CD4-positive, alpha-beta T cell (primary cell): ENCODE data around the gene IRX6. TPM values are rescaled to one million over a fixed set of nuclear protein-coding genes. Genes with fewer than 3 reads are reported as not detected.

Experiments used
- ATAC-seq: fragments of 200-7000 bp; cut with Tn5 transposase; one replicate; pipeline ENCODE4 v1.10.0; 2022; ENCODE audit warnings: mild to moderate bottlenecking; ENCODE audit not compliant: poor library complexity
- CTCF ChIA-PET: fragments of 350-600 bp; sonication (Branson Sonifier 250); formaldehyde crosslinking; loops from one replicate; lab custom pipeline; 2021; ENCODE audit warnings: antibody characterized with exemption, inconsistent platforms; lab: Charles Lee
- POLR2A ChIA-PET: fragments of 350-600 bp; sonication (Branson Sonifier 250); formaldehyde crosslinking; loops from one replicate; lab custom pipeline; 2021; ENCODE audit warnings: antibody characterized with exemption, inconsistent platforms; lab: Charles Lee
- DNase-seq, 14 experiments: peaks; one replicate each; pipeline ENCODE4 v3.0.0-alpha.2; 2013 to 2020; ENCODE audit warnings: mixed read lengths in 2 of 14
- H3K27ac ChIP-seq, 2 donors: one replicate each; pipeline versions ENCODE4 v1.5.1 to v1.7.0; 2013; ENCODE audit warnings: low read length in 2 of 2, low read depth in 1 of 2, mild to moderate bottlenecking in 1 of 2
- H3K27me3 ChIP-seq, 2 experiments: 1 replicate in 1 of 2; 2 replicates in 1 of 2; pipeline versions ENCODE4 v1.6.1 to v1.7.0; 2013; ENCODE audit warnings: low read length in 2 of 2, control low read depth in 1 of 2, mild to moderate bottlenecking in 1 of 2, moderate library complexity in 1 of 2; ENCODE audit not compliant: insufficient read depth in 2 of 2, control insufficient read depth in 1 of 2
- H3K36me3 ChIP-seq: one replicate; pipeline ENCODE4 v1.6.1; 2013; ENCODE audit warnings: low read length, control low read depth; ENCODE audit not compliant: insufficient read depth
- H3K4me1 ChIP-seq: one replicate; pipeline ENCODE4 v1.6.1; 2013; ENCODE audit warnings: low read length, control low read depth; ENCODE audit not compliant: insufficient read depth
- H3K4me3 ChIP-seq: one replicate; pipeline ENCODE4 v1.5.1; 2013; ENCODE audit warnings: mild to moderate bottlenecking, low read length, moderate library complexity
- H3K9me3 ChIP-seq, 2 experiments: 1 replicate in 1 of 2; 2 replicates in 1 of 2; pipeline versions ENCODE4 v1.6.1 to v1.7.0; 2013; ENCODE audit warnings: low read length in 2 of 2, mild to moderate bottlenecking in 2 of 2, control low read depth in 1 of 2, moderate library complexity in 1 of 2; ENCODE audit not compliant: control insufficient read depth in 1 of 2, insufficient read depth in 1 of 2
- H3K27ac Mint-ChIP-seq: one replicate; pipeline ENCODE4 v1.8.0; 2020; ENCODE audit warnings: mixed read lengths
- H3K27me3 Mint-ChIP-seq: one replicate; pipeline ENCODE4 v1.8.0; 2021; ENCODE audit warnings: mixed read lengths
- H3K36me3 Mint-ChIP-seq: one replicate; pipeline ENCODE4 v1.8.0; 2021; ENCODE audit warnings: low read depth, mixed read lengths
- H3K4me1 Mint-ChIP-seq: one replicate; pipeline ENCODE4 v1.8.0; 2021; ENCODE audit warnings: low read depth, mixed read lengths
- H3K4me3 Mint-ChIP-seq: one replicate; pipeline ENCODE4 v1.8.0; 2020; ENCODE audit warnings: mild to moderate bottlenecking, mixed read lengths
- H3K9me3 Mint-ChIP-seq: one replicate; pipeline ENCODE4 v1.8.0; 2020; ENCODE audit warnings: mixed read lengths
- intact Hi-C, 2 experiments: fragments of 100-400 bp; cut with DNase I in 1 of 2; cut with micrococcal nuclease in 1 of 2; formaldehyde crosslinking; loops; one replicate each; pipeline versions ENCODE4 v1.15.1 to v1.9.0; 2023 to 2025; cut with DNase I, micrococcal nuclease
- total RNA-seq, 174 experiments: library from RNA in 2 of 174; stranded (reverse) in 2 of 174; gene quantifications; one replicate each; pipeline ENCODE4 v1.2.3 and lab custom pipeline; 2021 to 2026
- TF ChIP-seq, protein P1 (sequence below): fragments of 200-600 bp; IDR thresholded peaks from one replicate; pipeline ENCODE4 v1.8.0; 2022; ENCODE audit warnings: antibody characterized with exemption, mild to moderate bottlenecking

Gene IRX6
- total RNA-seq, 2 experiments from 2014 or later: not detected

- ChIA-PET POLR2A (no interaction called here), CTCF (no interaction called here)
- Mint-ChIP-seq H3K27me3 (no peaks in the 10 kb centered on the region), H3K4me1 (no peaks in the 10 kb centered on the region), H3K9me3 (peaks cover 7% of the 10 kb centered on the region), H3K4me3 (no peak overlapping the region), H3K27ac (no peak overlapping the region), H3K36me3 (no peaks in the 10 kb centered on the region)
- intact Hi-C loops: no loop called here
- Histone ChIP-seq H3K4me1 (no peaks in the 10 kb centered on the region), H3K9me3 (peaks cover 0 to 6% of the 10 kb centered on the region in 2 experiments), H3K4me3 (no peak overlapping the region), H3K27ac (no peak overlapping the region), H3K27me3 (no peaks in the 10 kb centered on the region), H3K36me3 (no peaks in the 10 kb centered on the region)
- TF ChIP-seq, protein P1, sequence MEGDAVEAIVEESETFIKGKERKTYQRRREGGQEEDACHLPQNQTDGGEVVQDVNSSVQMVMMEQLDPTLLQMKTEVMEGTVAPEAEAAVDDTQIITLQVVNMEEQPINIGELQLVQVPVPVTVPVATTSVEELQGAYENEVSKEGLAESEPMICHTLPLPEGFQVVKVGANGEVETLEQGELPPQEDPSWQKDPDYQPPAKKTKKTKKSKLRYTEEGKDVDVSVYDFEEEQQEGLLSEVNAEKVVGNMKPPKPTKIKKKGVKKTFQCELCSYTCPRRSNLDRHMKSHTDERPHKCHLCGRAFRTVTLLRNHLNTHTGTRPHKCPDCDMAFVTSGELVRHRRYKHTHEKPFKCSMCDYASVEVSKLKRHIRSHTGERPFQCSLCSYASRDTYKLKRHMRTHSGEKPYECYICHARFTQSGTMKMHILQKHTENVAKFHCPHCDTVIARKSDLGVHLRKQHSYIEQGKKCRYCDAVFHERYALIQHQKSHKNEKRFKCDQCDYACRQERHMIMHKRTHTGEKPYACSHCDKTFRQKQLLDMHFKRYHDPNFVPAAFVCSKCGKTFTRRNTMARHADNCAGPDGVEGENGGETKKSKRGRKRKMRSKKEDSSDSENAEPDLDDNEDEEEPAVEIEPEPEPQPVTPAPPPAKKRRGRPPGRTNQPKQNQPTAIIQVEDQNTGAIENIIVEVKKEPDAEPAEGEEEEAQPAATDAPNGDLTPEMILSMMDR: no peak
- ATAC-seq (no peak), DNase-seq (no peak)
Measured at GRCh38 chr16:55291847-55292246, 32.2 kb upstream of the IRX6 start.

- Mint-ChIP-seq H3K4me3 (no peak overlapping the region), H3K27ac (no peak overlapping the region), H3K36me3 (no peaks in the 10 kb centered on the region), H3K4me1 (no peaks in the 10 kb centered on the region), H3K9me3 (peaks cover 4% of the 10 kb centered on the region), H3K27me3 (no peaks in the 10 kb centered on the region)
- intact Hi-C loops: no loop called here
- H3K27ac ChIP-seq: no peak overlapping the region
- no peaks in the 10 kb centered on the region for H3K4me1 ChIP-seq
- H3K9me3 ChIP-seq: peaks cover 0 to 6% of the 10 kb centered on the region in 2 experiments
- H3K36me3 ChIP-seq: no peaks in the 10 kb centered on the region
- no peak overlapping the region for H3K4me3 ChIP-seq
- ChIA-PET CTCF (no interaction called here), POLR2A (no interaction called here)
- TF ChIP-seq, protein P1: no peak
- no peak for ATAC-seq
- no peaks in the 10 kb centered on the region for H3K27me3 ChIP-seq
- DNase-seq: no peak
Measured at GRCh38 chr16:55292491-55292890, 31.5 kb upstream of the IRX6 start.

GRCh38 chr16:55294129-55294528, 29.9 kb upstream of the IRX6 start:
- no peaks in the 10 kb centered on the region for H3K9me3 Mint-ChIP-seq
- TF ChIP-seq, protein P1: no peak
- intact Hi-C loops: no loop called here

More at GRCh38 chr16:55294129-55294528, 29.9 kb upstream of the IRX6 start:
- Histone ChIP-seq H3K36me3 (no peaks in the 10 kb centered on the region), H3K4me3 (no peak overlapping the region), H3K27me3 (no peaks in the 10 kb centered on the region), H3K4me1 (no peaks in the 10 kb centered on the region), H3K27ac (no peak overlapping the region), H3K9me3 (no peaks in the 10 kb centered on the region)
- ChIA-PET POLR2A (no interaction called here), CTCF (no interaction called here)
- no peak for DNase-seq
- H3K4me1 Mint-ChIP-seq: no peaks in the 10 kb centered on the region
- peaks cover 5% of the 10 kb centered on the region for H3K27me3 Mint-ChIP-seq
- no peak overlapping the region for H3K4me3 Mint-ChIP-seq
- H3K27ac Mint-ChIP-seq: no peak overlapping the region
- no peaks in the 10 kb centered on the region for H3K36me3 Mint-ChIP-seq
- ATAC-seq: no peak
